Measurements from ENCODE around the gene SLC6A18.
"Not testable (repeated sequence)": the region's sequence is repeated elsewhere in the genome, so short reads cannot be mapped to it uniquely, and the experiment has no call there.

The SLC6A18 gene

GRCh38 chr5:1275397-1276391 lies 50.5 kb downstream of the SLC6A18 start:
- not testable (repeated sequence) for DNase-seq (ENCODE audit: low read depth in 2 of 2)

GRCh38 chr5:1276930-1277329 lies 51.7 kb downstream of the SLC6A18 start:
- DNase-seq (ENCODE audit: low read depth in 2 of 2), result no peak

- no peak for DNase-seq (ENCODE audit: low read depth in 2 of 2)
Observed at GRCh38 chr5:1277331-1277730, 52.1 kb downstream of the SLC6A18 start.

GRCh38 chr5:1277781-1278180 lies 52.6 kb downstream of the SLC6A18 start:
- DNase-seq (ENCODE audit: low read depth in 2 of 2), result no peak

GRCh38 chr5:1278216-1278615 lies 53.0 kb downstream of the SLC6A18 start:
- no peak for DNase-seq (ENCODE audit: low read depth in 2 of 2)

GRCh38 chr5:1278656-1279442 lies 53.7 kb downstream of the SLC6A18 start:
- no peak for DNase-seq (ENCODE audit: low read depth in 2 of 2)

- DNase-seq (ENCODE audit: low read depth in 2 of 2), result no peak
Observed at GRCh38 chr5:1279443-1280151, 54.4 kb downstream of the SLC6A18 start.

GRCh38 chr5:1280177-1281037 lies 55.2 kb downstream of the SLC6A18 start:
- no peak for DNase-seq (ENCODE audit: low read depth in 2 of 2)

- DNase-seq (ENCODE audit: low read depth in 2 of 2), result no peak
Observed at GRCh38 chr5:1281038-1281882, 56.1 kb downstream of the SLC6A18 start.

GRCh38 chr5:1282131-1282992 lies 57.2 kb downstream of the SLC6A18 start:
- no peak for DNase-seq (ENCODE audit: low read depth in 2 of 2)

GRCh38 chr5:1282993-1283728 lies 58.0 kb downstream of the SLC6A18 start:
- not testable (repeated sequence) for DNase-seq (ENCODE audit: low read depth in 2 of 2)

- not testable (repeated sequence) for DNase-seq (ENCODE audit: low read depth in 2 of 2)
Observed at GRCh38 chr5:1283729-1284041, 58.5 kb downstream of the SLC6A18 start.

GRCh38 chr5:1284336-1284970 lies 59.3 kb downstream of the SLC6A18 start:
- DNase-seq (ENCODE audit: low read depth in 2 of 2), result not testable (repeated sequence)

GRCh38 chr5:1285141-1285540 lies 60.0 kb downstream of the SLC6A18 start:
- no peak for DNase-seq (ENCODE audit: low read depth in 2 of 2)

- no peak for DNase-seq (ENCODE audit: low read depth in 2 of 2)
Observed at GRCh38 chr5:1285883-1286291, 60.7 kb downstream of the SLC6A18 start.

GRCh38 chr5:1288439-1289335 lies 63.5 kb downstream of the SLC6A18 start:
- no peak for DNase-seq (ENCODE audit: low read depth in 2 of 2)

- DNase-seq (ENCODE audit: low read depth in 2 of 2), result not testable (repeated sequence)
Observed at GRCh38 chr5:1289559-1289958, 64.4 kb downstream of the SLC6A18 start.

All from activated CD4-positive, alpha-beta T cell treated with anti-CD3 and anti-CD28 coated beads for 24 hours (primary cell).